RKO (cell line): ENCODE measurements around the gene SLCO2A1.

ENCODE experiments used
- DNase-seq: peaks from one replicate; pipeline ENCODE4 v3.0.0-alpha.2; 2016; ENCODE audit warnings: low spot score

SLCO2A1 gene

DNA sequence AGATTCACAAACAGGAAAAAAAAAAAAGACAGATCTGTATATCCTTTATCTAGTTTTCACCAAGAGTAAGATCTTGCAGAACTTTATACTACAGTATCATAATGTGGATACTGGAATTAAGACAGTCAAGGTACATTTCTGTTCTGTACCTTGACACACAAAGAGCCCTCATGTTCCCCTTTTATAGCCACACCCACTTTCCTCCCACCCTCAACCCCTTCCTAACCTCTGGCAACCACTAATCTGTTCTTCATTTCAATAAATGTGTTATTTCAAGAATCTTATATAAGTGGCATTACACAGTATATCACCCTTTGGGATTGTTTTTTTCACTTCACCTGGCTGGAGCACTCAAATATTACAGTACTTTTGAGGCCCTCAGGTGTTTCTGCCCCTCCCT, 130.4 kb downstream of the SLCO2A1 start:
- no peak for DNase-seq

DNA sequence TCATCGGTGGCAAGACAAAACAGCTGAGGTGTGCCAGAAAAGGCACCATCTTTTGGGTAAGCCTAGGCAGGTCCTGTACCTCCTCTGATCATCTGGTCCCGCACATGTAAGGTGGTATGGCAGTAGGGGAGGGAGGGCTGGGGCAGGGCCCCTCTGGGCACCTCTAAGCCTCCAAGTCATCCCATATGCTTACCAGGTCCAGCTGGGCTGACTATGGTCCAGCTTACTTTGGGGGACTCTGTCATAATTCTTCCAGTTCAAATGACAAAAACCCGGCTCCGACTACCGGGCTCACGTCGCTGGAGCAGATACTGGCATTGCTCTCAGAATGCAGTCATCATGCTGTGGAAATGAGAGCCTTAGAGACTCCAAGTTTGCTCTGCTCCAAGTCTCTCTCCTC, 132.2 kb downstream of the SLCO2A1 start:
- no peak for DNase-seq

DNA sequence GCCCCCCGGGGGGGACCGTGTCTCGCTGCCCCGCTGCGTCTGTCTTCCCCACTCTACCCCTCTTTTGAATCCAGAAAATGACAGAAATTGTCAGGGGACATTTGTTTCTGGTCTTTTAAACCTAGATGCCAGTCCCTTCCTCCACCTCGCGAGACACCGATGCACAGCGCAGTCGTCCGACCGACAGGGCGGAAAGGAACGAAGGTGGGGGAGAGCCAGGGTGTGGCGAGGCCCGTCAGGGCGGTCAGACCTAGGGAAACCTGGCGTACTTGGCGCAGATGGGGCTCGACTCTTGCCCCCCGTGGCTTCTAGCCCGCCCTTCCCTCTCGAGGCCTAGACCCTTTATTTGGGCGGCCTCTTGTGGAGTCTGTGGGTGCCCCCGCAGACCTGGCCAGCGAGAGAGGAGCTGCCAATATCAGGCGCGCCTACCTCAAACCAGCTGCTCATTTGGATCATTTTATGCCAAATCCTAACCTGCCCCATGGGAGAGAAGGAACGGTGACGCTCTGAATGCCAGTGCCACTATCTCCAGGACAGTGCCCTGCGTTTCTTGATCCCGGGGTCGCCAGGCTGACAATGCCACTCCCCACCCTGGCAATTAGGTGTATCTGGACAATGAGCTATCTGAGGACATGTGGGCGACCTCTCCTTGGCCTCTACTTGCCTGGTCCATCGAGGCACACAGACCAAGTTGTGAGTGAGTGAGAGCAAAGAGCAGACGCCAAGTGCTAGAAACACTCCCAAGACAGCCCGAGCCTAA, 133.5 kb downstream of the SLCO2A1 start:
- DNase-seq, result no peak

DNA sequence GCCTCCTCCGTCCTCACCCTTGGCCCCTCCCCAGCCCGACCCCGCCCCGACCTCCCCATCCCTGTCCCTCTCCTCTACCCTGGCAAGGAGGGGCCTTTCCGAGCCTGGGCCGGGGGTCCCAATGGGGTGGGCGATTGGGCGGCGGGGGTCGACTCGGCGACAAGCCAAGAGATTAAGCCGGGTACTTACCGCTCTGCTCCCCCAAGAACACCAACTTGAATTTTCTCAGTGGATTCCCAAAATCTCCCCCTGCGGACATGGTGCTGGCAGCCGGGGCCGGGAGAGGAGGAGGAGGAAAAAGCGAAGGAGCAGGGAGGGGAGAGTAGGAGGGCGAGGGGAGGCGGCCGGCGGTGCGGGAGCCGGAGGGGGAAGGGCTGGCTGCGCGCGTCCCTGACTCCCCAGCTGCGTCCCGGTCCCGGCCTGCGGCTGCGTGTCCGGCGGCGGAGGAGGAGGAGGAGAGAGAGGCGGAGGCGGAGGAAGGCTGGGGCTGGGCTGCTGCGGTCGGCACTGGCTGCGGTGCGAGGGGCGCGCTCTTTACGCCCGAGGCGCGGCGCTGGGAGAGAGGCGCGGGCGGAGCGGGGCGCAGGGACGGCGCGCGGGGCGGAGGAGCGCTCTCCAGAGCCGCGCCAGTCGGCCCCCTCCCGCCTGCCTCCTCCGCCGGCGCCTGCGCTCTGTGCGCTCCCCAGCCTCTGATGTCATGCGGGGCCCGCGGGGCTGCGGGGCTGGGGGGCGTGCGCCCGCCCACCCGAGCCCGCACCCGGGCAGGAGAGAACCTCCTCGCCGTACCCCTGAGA, 134.3 kb downstream of the SLCO2A1 start, which contains the start of gene RAB6B:
Gene RAB6B, minus strand, starts transcription at position 675 of the 794 bp plus-strand sequence. Its CDS starts 416 bp downstream, at position 259.
- DNase-seq, result no peak

DNA sequence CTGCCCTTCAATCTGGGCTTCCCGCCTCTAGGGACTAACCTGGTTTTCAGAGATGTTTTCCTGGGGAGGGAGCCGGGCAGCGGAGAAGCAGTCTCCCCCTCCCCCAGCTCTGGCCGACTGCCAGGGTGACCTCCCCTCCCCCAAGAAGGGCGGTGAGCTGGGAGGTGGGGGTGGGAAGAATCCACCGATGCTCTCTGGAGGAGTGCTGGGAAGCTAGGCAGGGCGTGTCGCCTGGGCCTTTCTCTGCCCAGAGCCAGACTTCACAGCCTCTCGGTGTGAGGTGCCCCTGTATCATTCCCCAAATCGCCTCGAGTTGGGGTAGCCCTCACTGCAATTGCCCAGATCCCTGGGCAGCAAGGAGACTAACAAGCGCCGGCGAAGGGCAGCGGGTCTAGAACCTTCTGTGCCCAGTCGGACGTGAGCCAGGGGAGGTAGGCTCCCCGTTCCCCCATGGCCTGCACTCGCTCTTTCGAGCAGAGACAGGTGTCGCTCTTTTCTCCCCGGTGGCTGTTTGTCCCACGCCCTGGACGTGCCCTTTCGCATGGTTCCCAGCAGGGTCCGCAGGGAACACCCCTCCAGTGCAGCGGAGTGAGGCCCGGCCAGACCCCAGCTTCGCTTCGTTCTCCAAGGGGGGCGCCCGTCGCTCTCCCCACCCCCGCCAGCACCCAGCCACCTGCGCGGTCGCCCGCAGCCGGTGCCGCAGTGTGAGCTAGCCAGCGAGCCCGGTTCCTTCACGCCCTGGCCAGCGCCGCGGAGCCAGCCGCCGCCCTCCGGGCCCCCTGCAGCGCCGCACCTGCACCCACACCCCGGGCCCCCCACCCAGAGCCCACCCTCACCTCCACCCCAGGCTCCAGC, 135.1 kb downstream of the SLCO2A1 start:
- no peak for DNase-seq

DNA sequence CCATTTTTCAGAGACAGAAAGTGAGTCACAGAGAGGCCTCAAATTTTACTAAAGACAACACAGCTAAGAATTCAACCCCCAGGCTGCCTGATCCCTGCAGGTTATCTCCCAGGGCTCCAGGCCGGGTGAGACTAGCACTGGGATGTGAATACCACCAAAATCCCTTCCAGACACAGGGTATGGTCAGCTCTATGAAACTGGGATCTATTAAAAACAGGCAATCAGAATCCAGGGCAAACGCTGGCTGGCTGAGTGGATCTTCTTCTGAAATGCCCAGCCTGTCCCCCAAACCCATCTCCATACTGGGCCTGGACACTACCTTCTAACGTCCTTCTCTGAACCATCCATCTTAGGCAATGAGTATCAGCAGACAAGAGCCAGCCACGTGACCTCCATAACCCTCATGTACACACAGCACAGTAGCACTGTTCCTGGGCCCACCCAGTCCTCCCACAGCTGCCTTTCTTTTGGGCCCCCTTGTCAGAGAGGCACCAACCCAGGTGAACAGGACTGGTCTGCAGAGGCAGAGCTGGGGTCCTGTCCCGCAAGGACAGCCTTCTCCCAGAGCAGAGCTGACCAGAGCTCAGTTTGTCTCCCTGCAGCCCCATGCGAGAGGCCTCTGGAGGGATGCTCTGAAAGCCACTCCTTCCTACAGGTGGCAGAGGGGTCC, 135.9 kb downstream of the SLCO2A1 start:
- no peak for DNase-seq

DNA sequence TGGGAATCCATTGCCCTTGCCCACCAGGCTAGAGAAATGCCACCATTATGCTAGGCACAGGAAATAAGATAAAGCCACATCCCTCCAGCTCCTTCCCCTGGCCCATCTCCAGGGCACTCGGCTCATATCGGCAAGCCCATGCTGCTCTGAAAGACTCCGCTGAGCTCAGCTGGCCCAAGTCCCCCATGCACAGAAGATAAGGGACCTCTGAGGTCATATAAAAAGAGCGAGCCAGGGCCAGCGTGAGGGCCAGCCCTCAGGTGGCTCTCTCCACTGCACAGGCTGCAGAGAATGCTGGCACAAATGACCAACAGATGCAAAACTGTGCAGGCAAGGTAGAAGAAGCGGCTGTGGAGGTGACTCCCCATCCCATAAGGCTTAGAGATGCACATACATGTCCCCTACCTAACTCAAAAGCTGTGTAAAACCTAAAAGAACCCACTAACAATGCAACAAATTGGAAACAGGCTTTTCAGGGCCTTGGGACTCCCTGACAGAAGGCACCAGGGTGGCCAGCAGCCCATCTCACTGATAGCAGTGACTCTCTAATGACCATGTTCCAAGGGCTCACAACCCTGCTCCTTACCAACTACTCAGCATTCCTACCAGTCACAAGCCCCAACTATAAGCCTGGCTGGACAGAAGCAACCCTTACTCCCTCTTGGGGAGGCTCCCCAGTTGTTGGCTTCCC, 137.0 kb downstream of the SLCO2A1 start:
- no peak for DNase-seq

DNA sequence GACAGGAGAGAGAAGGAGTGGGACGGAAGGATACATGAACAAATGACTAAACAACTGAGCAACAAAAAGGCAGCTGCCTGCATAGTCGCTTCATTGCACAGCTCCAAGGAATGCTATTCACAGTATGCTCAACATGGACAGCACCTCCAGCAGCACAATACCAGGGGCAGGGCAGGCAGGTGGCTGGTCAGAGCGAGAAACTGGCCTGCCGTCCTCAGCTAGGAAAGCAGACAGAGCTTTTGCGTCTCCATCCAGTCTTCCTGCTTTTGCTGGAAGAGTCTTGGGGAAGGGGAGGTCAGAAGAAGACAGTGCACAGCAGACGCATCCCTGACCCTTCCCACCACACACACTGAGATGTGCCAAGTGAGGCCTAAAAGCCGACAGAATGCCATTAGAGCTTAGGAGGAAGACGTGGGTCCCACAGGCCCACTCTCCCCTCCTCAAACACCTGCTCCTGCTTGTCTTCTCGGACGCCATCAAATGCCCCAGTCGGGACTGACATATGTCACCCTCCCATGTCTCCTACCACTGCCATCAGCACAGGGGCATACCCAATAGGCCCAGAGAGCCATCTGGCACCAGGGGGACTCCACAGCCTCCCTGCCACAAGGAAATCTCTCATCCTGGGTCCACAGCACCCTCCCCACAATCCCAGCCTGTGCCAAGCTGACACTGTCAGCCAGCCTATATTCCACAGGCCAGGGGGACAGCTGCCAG, 137.9 kb downstream of the SLCO2A1 start:
- no peak for DNase-seq

DNA sequence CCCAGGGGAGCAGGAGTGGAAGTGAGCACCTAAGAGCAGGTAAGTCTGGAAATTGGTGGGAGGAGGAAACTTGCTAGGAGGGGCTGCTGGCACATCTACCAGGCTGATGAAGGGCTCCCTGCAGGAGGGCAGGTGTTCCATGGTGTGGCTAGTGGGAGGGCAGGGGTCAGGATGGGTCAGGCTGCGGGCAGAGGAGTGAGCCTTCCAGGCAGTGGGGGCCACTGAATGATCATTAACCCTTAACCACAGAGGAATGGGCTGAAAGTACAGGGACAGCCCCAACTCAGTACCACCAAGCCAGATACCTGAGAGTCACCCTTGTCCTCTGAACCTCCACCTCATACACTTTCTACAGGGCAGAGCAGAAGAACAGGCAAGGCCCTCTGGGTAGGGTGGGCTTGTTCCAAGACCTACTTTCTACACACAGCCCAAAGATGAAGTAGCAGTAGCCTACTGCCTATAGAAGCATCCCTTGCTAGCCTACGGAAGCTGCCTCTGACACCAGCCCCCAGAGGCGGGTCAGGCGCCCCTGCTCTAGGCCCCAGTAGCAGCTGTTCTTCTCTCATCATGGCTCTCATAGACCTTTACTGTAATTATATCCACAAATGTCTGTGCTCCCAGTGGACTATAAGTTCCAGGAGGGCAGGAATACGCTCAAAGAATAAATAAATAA, 138.6 kb downstream of the SLCO2A1 start:
- DNase-seq, result no peak

DNA sequence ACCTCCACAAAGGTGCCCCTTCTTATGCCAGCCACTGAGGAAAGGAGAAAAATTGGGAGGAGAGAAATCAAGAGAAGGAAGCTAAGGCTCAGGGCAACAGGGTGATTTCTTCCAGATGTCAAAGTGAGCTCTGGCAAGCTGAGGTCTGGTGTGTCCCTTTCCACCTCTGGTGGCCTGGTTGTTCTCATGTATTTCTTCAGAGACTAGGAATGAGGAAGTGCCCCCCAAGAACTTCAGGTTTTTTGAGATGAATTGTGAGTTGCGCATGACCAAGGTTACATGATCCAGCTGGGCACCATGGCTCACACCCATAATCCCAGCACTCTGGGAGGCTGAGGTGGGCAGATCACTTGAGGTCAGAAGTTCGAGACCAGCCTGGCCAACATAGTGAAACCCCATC, 139.7 kb downstream of the SLCO2A1 start:
- DNase-seq, result no peak

DNA sequence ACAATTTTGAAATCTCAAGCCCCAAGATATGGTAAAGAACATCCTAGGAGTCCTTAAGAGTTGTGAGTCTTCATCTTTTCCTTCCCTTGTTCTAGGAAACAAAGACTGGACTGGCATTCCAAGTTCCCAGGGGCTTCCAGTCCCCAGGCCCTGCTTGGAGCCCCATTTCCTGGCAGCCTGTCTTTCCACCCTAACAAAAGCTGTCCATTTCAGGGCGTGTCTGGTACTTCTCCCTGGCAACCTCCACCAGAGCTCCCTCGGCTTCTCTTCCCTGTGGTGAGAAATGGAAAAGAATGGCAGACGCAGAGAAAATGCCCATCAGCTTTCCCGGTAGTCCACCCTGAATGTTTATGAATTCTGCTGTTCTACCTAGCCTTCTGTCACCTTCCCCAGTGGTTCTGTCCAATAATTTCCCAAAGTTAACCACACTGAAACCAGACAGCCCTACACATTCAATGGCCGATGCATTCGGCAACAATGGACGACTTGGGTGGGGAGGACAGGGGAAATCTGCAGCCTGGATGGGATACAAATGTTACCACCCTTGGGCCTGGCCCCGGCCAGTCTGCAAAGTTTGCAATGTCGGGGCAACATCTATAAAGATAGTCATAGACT, 140.9 kb downstream of the SLCO2A1 start:
- no peak for DNase-seq

DNA sequence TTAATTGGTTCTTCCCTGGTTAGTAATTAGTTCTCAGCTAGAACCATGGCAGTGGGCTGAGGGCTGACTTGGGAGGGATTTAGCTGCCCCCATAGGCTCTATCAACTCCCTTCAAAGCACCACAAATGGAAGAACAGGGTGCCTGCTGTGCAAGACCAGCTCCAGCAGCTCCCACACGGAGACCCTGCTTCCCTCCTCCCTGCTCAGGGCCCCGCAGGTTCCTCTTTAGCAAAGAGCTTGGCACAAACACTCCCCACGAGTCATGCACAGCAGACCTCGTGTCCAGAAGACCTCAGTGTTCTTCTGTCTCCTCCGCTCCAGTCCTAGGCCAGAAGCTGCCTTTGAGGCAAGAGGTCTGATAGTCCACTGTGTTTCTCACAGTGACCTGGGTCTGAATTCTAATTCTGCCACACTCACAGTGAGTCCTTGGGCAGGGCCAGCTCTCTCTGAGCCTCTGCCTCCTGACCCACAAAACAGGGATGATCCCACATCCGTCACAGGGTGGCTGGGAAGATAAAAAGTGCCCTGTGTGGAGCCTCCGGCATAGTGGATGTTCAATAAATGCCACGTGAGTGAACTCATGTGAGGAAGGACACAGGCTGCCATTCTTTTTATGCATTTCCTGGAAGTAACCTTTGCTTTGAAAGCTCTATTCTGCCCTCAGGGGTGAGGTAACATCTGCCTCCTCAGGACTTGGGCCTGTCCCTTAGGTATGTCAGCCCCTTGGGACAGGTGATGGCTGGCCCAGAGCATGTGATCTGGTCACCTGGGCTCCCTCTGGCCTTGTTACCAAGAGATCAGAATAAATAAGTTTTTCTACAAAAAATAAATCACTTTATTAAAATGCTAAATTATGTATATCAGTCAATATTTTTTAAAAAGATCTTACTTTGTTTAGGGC, 141.7 kb downstream of the SLCO2A1 start:
- DNase-seq, result no peak

DNA sequence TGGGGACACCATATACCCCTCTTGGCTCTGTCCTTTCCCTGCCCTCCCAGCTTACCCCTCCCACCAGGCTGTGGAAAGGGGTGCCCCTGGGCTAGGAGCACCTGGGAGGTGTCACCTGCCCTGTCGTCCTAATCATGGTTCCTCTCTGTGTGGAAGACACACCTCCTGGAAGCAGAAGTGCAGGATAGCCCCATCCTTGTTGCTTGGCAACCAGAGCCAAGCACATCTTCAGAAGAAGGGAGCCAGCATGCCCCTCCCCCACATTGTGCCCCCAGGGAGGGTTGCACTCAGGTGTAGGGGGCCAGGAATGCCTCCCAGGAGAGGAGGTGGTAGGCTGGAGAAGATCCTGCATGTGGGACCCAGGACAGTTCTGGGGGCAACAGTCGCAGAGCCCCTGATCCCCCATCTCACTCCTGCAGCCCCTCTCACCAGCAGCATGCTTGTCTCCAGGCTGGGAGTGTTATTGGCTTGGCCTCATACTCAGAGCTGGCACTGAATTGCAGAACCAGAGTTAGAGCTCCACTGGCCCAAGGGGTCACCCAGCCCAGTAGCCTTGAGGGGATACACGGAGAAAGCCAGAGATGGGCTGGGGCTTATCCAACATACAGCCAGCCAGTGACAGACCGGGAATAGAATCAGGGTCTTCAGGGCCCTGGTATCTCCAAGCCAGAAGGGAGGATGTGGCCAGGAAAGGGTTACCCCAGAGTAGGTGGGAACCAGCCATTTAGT, 142.5 kb downstream of the SLCO2A1 start:
- DNase-seq, result no peak

DNA sequence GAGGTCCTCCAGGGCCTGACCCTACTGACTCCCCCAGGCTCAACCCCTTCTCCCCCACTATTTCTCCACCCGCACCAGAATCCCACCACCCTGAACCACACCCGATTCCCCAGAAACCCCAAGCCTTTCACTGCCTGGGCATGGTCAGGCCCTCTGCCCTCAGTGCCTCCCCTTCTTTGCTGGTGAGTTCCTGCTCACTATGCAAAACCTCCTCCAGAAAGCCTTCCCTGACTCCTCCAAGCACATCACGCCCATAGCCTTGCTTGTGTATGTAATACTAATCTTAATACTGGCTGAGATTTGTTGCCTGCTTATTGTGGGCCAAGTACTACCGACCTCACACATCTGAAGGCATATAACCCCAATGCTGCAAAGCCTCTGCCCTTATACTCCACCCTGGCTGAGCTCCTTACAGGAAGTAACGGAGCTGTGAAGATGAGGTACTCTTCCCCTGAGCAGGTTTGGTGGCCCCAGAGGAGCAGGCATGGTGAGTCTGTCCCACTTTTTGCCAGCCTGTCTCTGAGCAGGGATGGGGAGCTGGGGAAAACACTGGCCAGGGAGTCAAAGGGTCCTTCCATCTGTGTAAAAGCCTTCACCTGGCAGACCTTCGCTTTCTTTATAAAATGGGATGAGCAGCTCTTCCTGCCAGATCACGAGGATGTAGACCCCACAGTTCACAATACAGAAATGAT, 143.5 kb downstream of the SLCO2A1 start:
- DNase-seq, result no peak

DNA sequence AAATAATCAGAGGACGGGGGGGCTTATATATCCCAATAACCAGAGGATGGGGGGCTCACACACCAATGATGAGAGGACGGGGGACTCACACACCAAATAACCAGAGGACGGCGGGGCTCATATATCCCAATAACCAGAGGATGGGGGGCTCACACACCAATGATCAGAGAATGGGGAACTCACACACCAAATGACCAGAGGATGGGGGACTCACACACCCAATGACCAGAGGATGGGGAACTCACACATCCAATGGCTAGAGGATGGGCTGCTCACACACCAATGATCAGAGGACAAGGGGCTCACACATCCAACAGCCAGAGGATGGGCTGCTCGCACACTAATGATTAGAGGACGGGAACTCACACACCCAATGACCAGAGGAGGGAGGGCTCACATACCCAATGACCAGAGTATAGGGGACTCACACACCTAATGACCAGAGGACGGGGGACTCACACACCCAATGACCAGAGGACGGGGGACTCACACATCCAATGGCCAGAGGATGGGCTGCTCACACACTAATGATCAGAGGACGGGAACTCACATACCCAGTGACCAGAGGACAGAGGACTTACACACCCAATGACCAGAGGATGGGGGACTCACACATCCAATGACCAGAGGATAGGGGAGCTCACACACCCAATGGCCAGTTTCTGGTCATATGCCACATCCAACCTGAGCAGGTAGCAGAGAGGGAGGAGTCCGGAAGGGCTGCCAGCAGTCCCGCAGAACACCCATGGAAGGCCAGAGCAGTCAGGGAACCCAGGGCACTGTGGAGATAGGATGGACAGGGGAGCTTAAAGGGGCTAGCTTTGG, 144.6 kb downstream of the SLCO2A1 start:
- DNase-seq, result no peak
